Stomach smooth muscle (tissue), 2 donors: ENCODE results near the gene ANGEL2.
"Not testable (repeated sequence)": the region's sequence is repeated elsewhere in the genome, so short reads cannot be mapped to it uniquely, and the experiment has no call there.

ENCODE experiments used
- H3K27ac ChIP-seq: one replicate; pipeline ENCODE4 v1.7.0; 2013; ENCODE audit warnings: mild to moderate bottlenecking, low read length, inconsistent platforms
- H3K27me3 ChIP-seq, 2 donors: one replicate each; pipeline ENCODE4 v1.7.0; 2013; ENCODE audit warnings: low read length in 2 of 2; ENCODE audit not compliant: insufficient read depth in 2 of 2, control insufficient read depth in 1 of 2
- H3K36me3 ChIP-seq, 2 donors: one replicate each; pipeline ENCODE4 v1.7.0; 2013; ENCODE audit warnings: low read length in 2 of 2; ENCODE audit not compliant: control insufficient read depth in 2 of 2, insufficient read depth in 2 of 2
- H3K4me1 ChIP-seq: one replicate; pipeline ENCODE4 v1.7.0; 2013; ENCODE audit warnings: low read length; ENCODE audit not compliant: control insufficient read depth, insufficient read depth
- H3K4me3 ChIP-seq, 2 donors: one replicate each; pipeline ENCODE4 v1.7.0; 2013; ENCODE audit warnings: low read length in 2 of 2
- H3K9ac ChIP-seq, 2 donors: one replicate each; pipeline ENCODE4 v1.7.0; 2013; ENCODE audit warnings: low read length in 2 of 2, mild to moderate bottlenecking in 1 of 2
- H3K9me3 ChIP-seq, 2 donors: one replicate each; pipeline ENCODE4 v1.7.0; 2013; ENCODE audit warnings: low read length in 2 of 2; ENCODE audit not compliant: control insufficient read depth in 2 of 2
- donor health status: healthy.
- donor health status: Pancreatic carcinoma.

The ANGEL2 gene

DNA sequence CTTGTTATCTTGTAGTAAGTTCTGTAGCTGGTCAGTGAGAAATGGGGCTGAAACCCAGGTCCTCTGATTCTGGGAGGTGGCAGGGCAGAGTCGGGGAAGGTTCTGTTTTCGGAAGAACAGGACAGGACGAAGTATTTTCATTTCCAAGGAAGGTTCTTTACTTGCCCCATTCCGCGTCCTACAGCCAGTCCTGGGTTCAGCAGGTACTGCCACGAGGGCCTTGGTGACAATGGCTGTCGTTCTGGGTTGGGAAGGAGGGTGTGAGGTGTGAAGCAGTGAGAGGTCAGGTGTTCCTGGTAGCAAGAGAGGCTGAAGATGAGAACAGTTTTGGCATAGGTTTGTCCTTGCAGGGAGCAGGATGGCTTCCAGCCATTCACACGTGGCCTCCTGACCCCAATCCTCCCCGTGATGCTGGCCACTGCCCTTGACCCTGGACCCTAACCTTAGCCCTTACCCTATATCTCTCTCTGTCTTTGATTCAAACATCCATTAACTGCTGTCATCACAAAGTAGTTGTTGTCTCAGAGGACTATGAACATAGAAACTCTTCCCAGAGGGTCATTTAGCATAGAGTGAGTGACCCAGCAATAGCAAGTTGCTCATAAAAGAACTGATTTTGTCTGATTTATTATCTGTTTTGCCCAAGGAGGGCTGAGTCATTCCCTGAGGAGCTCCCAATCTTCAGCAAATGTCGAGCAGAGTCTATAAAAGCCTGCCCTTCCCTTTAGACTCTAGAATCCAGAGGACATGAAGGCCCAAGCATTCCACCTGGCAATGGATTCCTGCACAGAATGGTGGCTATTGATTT, 40.4 kb downstream of the ANGEL2 start:
- Histone ChIP-seq H3K9ac (no peak overlapping the region), H3K27me3 (peaks cover 0 to 2% of the 10 kb centered on the region in 2 donors), H3K4me3 (no peak overlapping the region), H3K27ac (no peak overlapping the region), H3K36me3 (no peaks in the 10 kb centered on the region), H3K4me1 (peaks cover 2% of the 10 kb centered on the region), H3K9me3 (no peaks in the 10 kb centered on the region)

DNA sequence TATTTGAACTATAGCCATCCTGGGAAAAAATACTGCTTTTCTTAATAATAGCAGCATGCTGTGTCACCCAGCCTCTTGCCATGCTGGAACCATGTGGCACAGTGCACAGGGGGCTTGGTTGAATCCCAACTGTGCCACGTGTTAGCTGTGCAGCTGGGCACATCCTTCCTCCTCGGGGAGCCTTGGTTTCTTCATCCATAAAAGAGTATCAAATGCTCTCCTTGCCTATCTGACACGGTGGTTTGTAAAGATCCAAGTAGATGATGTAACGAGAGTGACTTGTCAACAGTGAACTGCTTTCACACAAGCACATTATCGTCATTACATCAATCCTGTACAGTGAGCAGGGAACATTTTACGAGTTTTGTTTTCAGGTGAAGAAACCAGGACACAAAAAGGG, 41.0 kb downstream of the ANGEL2 start:
- no peaks in the 10 kb centered on the region for H3K4me1 ChIP-seq
- peaks cover 0 to 2% of the 10 kb centered on the region in 2 donors for H3K27me3 ChIP-seq
- H3K4me3 ChIP-seq = no peak overlapping the region
- H3K27ac ChIP-seq = no peak overlapping the region
- H3K9me3 ChIP-seq = no peaks in the 10 kb centered on the region
- H3K9ac ChIP-seq = no peak overlapping the region
- H3K36me3 ChIP-seq = no peaks in the 10 kb centered on the region

GRCh38 chr1:212973899-212974298, 41.8 kb downstream of the ANGEL2 start:
- H3K4me1 ChIP-seq = no peaks in the 10 kb centered on the region
- no peak overlapping the region for H3K9ac ChIP-seq
- H3K9me3 ChIP-seq = no peaks in the 10 kb centered on the region
- no peak overlapping the region for H3K27ac ChIP-seq
- H3K27me3 ChIP-seq = peaks cover 0 to 2% of the 10 kb centered on the region in 2 donors
- H3K4me3 ChIP-seq = no peak overlapping the region
- H3K36me3 ChIP-seq = no peaks in the 10 kb centered on the region

- Histone ChIP-seq H3K9ac (no peak overlapping the region), H3K27ac (no peak overlapping the region), H3K9me3 (no peaks in the 10 kb centered on the region), H3K27me3 (peaks cover 0 to 2% of the 10 kb centered on the region in 2 donors), H3K4me3 (no peak overlapping the region), H3K4me1 (no peaks in the 10 kb centered on the region), H3K36me3 (no peaks in the 10 kb centered on the region)
Measured at GRCh38 chr1:212973426-212973825, 42.2 kb downstream of the ANGEL2 start.

DNA sequence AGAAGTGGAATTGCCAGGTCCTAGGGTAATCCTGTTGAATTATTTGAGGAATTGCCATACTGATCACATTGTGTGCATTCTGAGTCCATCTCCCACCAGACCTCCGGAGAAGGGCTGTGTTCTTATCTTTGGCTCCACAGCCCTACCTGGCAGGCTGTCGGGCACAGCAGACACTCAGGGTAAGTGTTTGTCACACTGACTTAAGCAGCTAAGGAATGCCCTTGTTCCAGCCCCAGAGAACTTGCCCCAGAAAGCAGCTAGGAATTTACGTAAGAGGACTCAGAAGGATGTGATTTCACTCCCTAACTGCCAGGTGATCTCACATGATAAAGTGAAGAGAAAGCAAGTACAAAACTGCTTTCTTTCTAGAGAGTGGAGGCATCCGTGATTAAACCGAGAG, 44.4 kb downstream of the ANGEL2 start:
- Histone ChIP-seq H3K4me1 (no peaks in the 10 kb centered on the region), H3K9me3 (no peaks in the 10 kb centered on the region), H3K36me3 (no peaks in the 10 kb centered on the region), H3K27me3 (peaks cover 0 to 10% of the 10 kb centered on the region in 2 donors), H3K4me3 (no peak overlapping the region), H3K27ac (no peak overlapping the region), H3K9ac (no peak overlapping the region)

GRCh38 chr1:212970085-212970484, 45.6 kb downstream of the ANGEL2 start:
- peaks cover 0 to 10% of the 10 kb centered on the region in 2 donors for H3K27me3 ChIP-seq
- H3K4me1 ChIP-seq = no peaks in the 10 kb centered on the region
- no peaks in the 10 kb centered on the region for H3K36me3 ChIP-seq
- H3K4me3 ChIP-seq = no peak overlapping the region
- no peaks in the 10 kb centered on the region for H3K9me3 ChIP-seq
- no peak overlapping the region for H3K9ac ChIP-seq
- H3K27ac ChIP-seq = no peak overlapping the region

DNA sequence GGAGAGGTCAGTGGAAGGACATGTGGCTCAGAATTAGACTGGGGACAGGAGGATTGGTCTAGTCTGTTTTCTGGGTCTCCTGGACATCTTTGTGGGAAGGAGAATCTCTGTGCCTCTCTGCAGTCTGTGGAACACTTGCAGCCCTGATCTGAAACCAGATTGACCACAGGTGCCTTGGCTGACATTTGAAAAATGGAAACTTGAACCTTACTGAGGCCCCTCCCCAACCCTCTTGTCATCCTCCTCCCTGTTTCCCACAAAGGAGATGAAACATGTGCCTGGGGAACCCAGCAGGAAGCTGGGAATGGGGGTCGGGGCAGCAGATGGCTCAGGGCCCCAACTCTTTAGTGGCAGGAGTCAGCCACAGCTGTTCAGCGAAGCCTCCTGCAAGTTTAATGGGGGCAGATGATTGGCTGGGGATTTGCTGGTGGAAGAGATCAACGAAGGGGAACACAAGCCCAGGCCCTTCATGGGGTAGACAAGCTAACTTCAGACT, 47.3 kb downstream of the ANGEL2 start:
- peaks cover 0 to 7% of the 10 kb centered on the region in 2 donors for H3K27me3 ChIP-seq
- H3K36me3 ChIP-seq = no peaks in the 10 kb centered on the region
- no peaks in the 10 kb centered on the region for H3K4me1 ChIP-seq
- no peak overlapping the region for H3K9ac ChIP-seq
- H3K27ac ChIP-seq = no peak overlapping the region
- H3K9me3 ChIP-seq = no peaks in the 10 kb centered on the region
- H3K4me3 ChIP-seq = no peak overlapping the region

- peaks cover 0 to 7% of the 10 kb centered on the region in 2 donors for H3K27me3 ChIP-seq
- H3K4me1 ChIP-seq = no peaks in the 10 kb centered on the region
- H3K4me3 ChIP-seq = no peak overlapping the region
- H3K9me3 ChIP-seq = no peaks in the 10 kb centered on the region
- H3K9ac ChIP-seq = no peak overlapping the region
- H3K27ac ChIP-seq = no peak overlapping the region
- no peaks in the 10 kb centered on the region for H3K36me3 ChIP-seq
Measured at GRCh38 chr1:212967801-212968200, 47.9 kb downstream of the ANGEL2 start.

DNA sequence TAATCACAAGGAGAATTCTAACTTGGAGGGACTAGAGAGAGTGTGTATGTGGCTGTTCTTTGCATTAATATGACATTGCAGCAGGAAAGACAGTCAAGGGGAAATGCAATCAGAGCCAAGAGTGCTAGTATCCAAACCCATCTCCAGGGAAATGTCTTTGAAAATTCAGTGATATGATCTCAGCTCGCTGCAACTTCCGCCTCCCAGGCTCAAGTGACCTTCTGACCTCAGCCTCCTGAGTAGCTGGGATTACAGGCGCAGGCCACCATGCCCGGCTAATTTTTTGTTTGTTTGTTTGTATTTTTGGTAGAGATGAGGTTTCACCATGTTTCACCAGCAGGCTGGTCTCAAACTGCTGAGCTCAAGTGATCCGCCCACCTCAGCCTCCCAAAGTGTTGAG, 49.1 kb downstream of the ANGEL2 start:
- Histone ChIP-seq H3K27me3 (peaks cover 0 to 7% of the 10 kb centered on the region in 2 donors), H3K9ac (no peak overlapping the region), H3K9me3 (no peaks in the 10 kb centered on the region), H3K4me3 (no peak overlapping the region), H3K4me1 (no peaks in the 10 kb centered on the region), H3K36me3 (no peaks in the 10 kb centered on the region), H3K27ac (no peak overlapping the region)

DNA sequence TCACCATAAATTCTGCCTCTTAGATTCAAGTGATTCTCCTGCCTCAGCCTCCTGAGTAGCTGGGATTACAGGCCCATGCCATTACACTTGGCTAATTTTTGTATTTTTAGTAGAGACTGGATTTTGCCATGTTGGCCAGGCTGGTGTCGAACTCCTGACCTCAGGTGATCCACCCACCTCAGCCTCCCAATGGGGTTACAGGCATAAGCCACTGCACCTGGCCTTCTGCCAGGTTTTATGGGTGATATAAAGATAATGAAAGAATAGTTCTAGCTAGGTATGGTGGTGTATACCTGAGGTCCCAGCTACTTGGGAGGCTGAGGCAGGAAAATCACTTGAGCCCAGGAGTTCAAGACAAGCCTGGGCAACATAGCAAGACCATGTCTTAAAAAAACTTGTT, 50.7 kb downstream of the ANGEL2 start:
- not testable (repeated sequence) for H3K4me3 ChIP-seq, H3K4me1 ChIP-seq, H3K36me3 ChIP-seq, H3K27ac ChIP-seq, H3K9me3 ChIP-seq, H3K9ac ChIP-seq, H3K27me3 ChIP-seq

GRCh38 chr1:212964102-212964501, 51.6 kb downstream of the ANGEL2 start:
- Histone ChIP-seq H3K36me3 (no peaks in the 10 kb centered on the region), H3K9ac (no peak overlapping the region)

More at GRCh38 chr1:212964102-212964501, 51.6 kb downstream of the ANGEL2 start:
- Histone ChIP-seq H3K27me3 (peaks cover 0 to 7% of the 10 kb centered on the region in 2 donors), H3K4me1 (no peaks in the 10 kb centered on the region), H3K9me3 (no peaks in the 10 kb centered on the region), H3K27ac (no peak overlapping the region), H3K4me3 (no peak overlapping the region)
